Calu3 (cell line): ENCODE data around the gene CHRNA5. TPM values are rescaled to one million over a fixed set of nuclear protein-coding genes. Genes with fewer than 3 reads are reported as not detected.

Experiments used
- BruUV-seq: library from RNA; stranded (reverse); fragments of 400-500 nt; replicated peaks from 2 replicates; lab custom pipeline; 2021; lab: Mats Ljungman, UMichigan
- CTCF ChIA-PET: fragments of 300-600 bp; sonication (Branson Sonifier 250); formaldehyde crosslinking; loops from one replicate; lab custom pipeline; 2022; ENCODE audit warnings: antibody characterized with exemption; lab: Charles Lee
- DNase-seq: peaks from one replicate; pipeline ENCODE4 v3.0.0; 2022
- H3K27ac Mint-ChIP-seq: one replicate; pipeline ENCODE4 v1.8.0; 2022; ENCODE audit warnings: mixed read lengths; ENCODE audit not compliant: unreplicated experiment
- H3K27me3 Mint-ChIP-seq: one replicate; pipeline ENCODE4 v1.8.0; 2022; ENCODE audit warnings: mixed read lengths; ENCODE audit not compliant: unreplicated experiment
- H3K36me3 Mint-ChIP-seq: one replicate; pipeline ENCODE4 v1.8.0; 2022; ENCODE audit warnings: mild to moderate bottlenecking, moderate library complexity, mixed read lengths; ENCODE audit not compliant: insufficient read depth, unreplicated experiment
- H3K4me1 Mint-ChIP-seq: one replicate; pipeline ENCODE4 v1.8.0; 2022; ENCODE audit warnings: mild to moderate bottlenecking, low read depth, mixed read lengths; ENCODE audit not compliant: unreplicated experiment
- H3K4me3 Mint-ChIP-seq: one replicate; pipeline ENCODE4 v1.8.0; 2022; ENCODE audit warnings: mild to moderate bottlenecking, low read depth, moderate library complexity, mixed read lengths; ENCODE audit not compliant: unreplicated experiment
- H3K9me3 Mint-ChIP-seq: one replicate; pipeline ENCODE4 v1.8.0; 2022; ENCODE audit warnings: low read depth, mixed read lengths; ENCODE audit not compliant: unreplicated experiment
- intact Hi-C: fragments of 100-400 bp; cut with micrococcal nuclease; formaldehyde crosslinking; loops from one replicate; pipeline ENCODE4 v1.10.0; 2022; ENCODE audit not compliant: unreplicated experiment
- total RNA-seq: library from RNA; stranded (reverse); gene quantifications from 2 replicates; pipeline ENCODE4 v1.2.3, GENCODE V29; 2022
- TF ChIP-seq, protein P1 (sequence below): fragments of 200-600 bp; IDR thresholded peaks from one replicate; pipeline ENCODE4 v1.8.0; 2022; ENCODE audit warnings: antibody characterized with exemption; ENCODE audit not compliant: unreplicated experiment

CHRNA5 gene
- total RNA-seq, 1 experiment from 2014 or later, result 47.0 TPM

DNA sequence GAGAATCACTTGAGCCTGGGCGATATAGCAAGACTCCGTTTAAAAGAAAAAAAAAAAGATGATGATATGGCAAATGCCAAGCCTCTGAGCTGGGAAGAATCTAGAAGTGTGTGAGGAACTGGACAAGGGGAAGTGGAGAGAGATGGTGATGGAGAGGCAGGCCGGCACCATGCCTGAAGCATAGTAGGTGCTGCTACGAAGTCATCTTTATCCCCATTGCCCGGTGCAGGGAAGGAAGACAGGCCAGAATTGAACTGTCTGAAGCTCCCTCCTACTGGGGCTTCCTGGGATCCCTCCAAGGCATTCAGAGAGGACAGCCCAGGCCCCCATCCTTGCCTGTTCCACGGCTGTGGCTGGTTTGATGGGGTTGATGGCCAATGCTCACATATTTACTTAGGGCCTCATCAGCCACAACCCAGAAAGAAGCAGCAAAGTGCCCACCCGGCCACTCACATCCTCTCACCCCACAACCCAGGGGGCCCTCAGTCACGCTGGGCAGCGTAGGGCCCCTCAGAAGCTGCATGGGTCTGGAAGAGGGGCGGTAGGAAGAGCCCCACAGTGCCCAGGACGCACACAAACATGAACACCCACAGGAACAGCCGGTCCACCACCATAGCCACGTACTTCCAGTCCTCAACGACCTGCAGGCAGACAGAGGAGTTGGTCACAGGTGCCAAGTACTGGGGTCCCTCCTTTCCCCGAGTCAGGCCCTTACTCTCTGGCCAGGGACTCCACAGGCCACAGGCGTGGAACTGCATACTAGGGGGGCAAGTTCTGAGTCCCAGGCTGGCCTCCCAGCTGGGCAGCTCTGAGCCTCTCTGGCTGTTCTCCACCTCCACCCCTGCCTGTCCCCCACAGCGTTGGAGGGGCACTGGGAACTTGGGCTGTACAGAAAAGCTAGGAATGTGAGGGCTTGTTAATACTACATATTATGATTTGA lies 59.6 kb downstream of the CHRNA5 start:
- H3K27me3 Mint-ChIP-seq, result peaks cover 87% of the 10 kb centered on the region

DNA sequence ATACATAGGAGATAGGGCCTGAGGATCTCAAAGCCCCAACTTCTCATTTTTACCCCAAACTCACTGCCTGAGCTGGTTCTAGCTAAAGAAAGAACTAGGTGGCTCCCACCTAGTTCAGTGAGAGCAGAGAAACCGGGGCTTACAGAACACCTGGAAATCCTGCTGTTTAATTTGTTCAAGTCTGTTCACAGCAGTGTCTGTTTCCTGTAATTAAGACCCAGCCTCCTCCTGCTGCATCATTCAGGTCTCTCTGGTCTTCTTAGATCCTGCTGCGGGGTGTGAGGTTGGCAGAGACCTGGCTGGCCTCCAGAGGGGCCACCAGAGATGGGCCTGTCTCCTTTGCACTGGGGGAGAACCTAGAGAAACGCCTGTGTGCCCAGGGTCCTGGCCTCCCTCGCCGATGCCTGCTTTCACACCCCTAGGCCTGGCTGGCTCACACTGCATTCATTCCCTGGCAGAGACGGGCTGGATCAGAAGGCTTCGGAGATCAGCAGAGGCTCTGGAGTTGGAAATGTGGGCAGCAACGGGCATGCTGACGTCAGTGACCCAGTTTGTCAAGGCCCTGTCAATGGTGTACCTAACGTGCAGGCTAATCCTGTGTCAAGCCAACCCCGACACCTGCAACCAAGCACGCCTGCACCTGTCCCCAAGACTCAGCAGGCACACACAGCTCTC lies 60.4 kb downstream of the CHRNA5 start:
- Mint-ChIP-seq H3K36me3 (no peaks in the 10 kb centered on the region), H3K27ac (no peak overlapping the region), H3K4me1 (no peaks in the 10 kb centered on the region), H3K27me3 (peaks cover 85% of the 10 kb centered on the region), H3K4me3 (no peak overlapping the region), H3K9me3 (no peaks in the 10 kb centered on the region)
- intact Hi-C loops, result no loop called here
- CTCF ChIA-PET, result interaction anchor here (1.0 kb wide), 1 partner anchor 84 kb away, joined by 3 read pairs; no protein-coding TSS in a partner anchor
- TF ChIP-seq, protein P1, sequence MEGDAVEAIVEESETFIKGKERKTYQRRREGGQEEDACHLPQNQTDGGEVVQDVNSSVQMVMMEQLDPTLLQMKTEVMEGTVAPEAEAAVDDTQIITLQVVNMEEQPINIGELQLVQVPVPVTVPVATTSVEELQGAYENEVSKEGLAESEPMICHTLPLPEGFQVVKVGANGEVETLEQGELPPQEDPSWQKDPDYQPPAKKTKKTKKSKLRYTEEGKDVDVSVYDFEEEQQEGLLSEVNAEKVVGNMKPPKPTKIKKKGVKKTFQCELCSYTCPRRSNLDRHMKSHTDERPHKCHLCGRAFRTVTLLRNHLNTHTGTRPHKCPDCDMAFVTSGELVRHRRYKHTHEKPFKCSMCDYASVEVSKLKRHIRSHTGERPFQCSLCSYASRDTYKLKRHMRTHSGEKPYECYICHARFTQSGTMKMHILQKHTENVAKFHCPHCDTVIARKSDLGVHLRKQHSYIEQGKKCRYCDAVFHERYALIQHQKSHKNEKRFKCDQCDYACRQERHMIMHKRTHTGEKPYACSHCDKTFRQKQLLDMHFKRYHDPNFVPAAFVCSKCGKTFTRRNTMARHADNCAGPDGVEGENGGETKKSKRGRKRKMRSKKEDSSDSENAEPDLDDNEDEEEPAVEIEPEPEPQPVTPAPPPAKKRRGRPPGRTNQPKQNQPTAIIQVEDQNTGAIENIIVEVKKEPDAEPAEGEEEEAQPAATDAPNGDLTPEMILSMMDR, result no peak
- DNase-seq, result no peak
- BruUV-seq, result no TSS peak

More for the DNA sequence above, 59.6 kb downstream of the CHRNA5 start:
- no peaks in the 10 kb centered on the region for H3K36me3 Mint-ChIP-seq
- intact Hi-C loops, result no loop called here
- DNase-seq, result no peak
- no peaks in the 10 kb centered on the region for H3K4me1 Mint-ChIP-seq
- no peak overlapping the region for H3K27ac Mint-ChIP-seq
- H3K9me3 Mint-ChIP-seq, result no peaks in the 10 kb centered on the region
- CTCF ChIA-PET, result no interaction called here
- no TSS peak for BruUV-seq
- TF ChIP-seq, protein P1, result no peak
- H3K4me3 Mint-ChIP-seq, result no peak overlapping the region

DNA sequence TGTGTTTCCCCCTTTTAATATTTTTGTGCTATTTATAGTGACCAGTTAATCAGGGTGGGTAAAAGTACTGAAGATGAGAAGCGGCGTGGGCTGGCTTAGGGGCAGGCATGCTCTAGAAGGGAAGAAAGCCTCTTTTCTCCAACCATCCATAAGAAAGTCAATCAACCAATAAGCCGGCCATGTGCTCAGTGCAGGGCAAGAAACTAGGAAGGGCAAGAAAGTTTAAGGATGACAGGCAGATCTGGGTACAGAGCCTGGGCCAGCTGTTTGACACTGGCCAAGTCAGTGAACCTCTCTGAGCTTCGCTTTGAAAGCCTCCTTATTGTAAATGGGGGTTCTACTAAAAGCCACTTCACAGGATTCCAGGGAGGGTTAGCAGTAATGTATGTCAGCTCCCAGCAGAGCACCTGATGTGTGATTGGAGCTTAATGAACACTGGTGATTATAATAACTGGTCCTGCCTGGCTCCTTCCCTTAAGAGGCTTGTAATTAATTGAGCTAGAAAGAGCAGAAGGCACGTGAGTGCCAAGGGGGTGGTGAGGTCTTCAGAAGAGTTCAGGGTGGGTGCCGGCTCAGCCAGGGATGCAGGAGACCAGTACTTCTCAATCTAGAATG lies 61.2 kb downstream of the CHRNA5 start:
- peaks cover 84% of the 10 kb centered on the region for H3K27me3 Mint-ChIP-seq
- intact Hi-C loops, result no loop called here
- no peak overlapping the region for H3K4me3 Mint-ChIP-seq
- DNase-seq, result no peak
- H3K36me3 Mint-ChIP-seq, result no peaks in the 10 kb centered on the region
- TF ChIP-seq, protein P1, result no peak
- no TSS peak for BruUV-seq
- CTCF ChIA-PET, result interaction anchor here (0.7 to 1.0 kb wide), 2 partner anchors 53 to 83 kb away, joined by 3 to 4 read pairs; no protein-coding TSS in a partner anchor
- no peak overlapping the region for H3K27ac Mint-ChIP-seq
- H3K4me1 Mint-ChIP-seq, result no peaks in the 10 kb centered on the region
- no peaks in the 10 kb centered on the region for H3K9me3 Mint-ChIP-seq

DNA sequence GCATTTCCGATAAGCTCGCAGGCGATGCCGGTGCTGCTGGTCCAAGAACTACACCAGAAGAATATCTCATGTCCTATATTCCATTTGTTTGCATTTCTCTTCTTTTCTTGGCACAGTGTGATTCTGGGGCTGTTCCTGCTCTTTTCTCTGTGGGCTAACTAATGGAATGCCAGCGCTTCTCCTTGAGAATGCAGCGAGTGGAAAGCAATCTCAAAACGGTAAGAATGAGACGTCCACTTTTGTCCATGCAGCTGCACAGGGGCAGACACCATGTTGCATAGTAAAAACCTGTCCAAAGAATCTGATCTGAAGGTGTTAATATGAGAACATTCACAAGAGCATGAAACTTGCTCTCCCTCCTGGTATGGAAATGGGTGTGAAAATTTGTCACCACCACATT lies 62.0 kb downstream of the CHRNA5 start:
- H3K9me3 Mint-ChIP-seq, result no peaks in the 10 kb centered on the region
- CTCF ChIA-PET, result no interaction called here
- BruUV-seq, result no TSS peak
- H3K4me3 Mint-ChIP-seq, result no peak overlapping the region
- no peak overlapping the region for H3K27ac Mint-ChIP-seq
- TF ChIP-seq, protein P1, result no peak
- no peak for DNase-seq
- intact Hi-C loops, result no loop called here
- H3K36me3 Mint-ChIP-seq, result no peaks in the 10 kb centered on the region
- H3K4me1 Mint-ChIP-seq, result no peaks in the 10 kb centered on the region
- H3K27me3 Mint-ChIP-seq, result peaks cover 84% of the 10 kb centered on the region
